Keratinocyte (primary cell): Measurements from ENCODE around the gene ATG2B. TPM values are rescaled to one million over a fixed set of nuclear protein-coding genes. Genes with fewer than 3 reads are reported as not detected.
A peak's percentile ranks its signal among the peaks of the same experiment; 100 is the strongest.

Source experiments
- DNase-seq: peaks from one replicate; pipeline ENCODE4 v3.0.0-alpha.2; 2011; ENCODE audit warnings: low read depth, missing footprints, low spot score
- FAIRE-seq: peaks from 2 replicates; lab custom pipeline; 2011; peaks lifted over from hg19 to GRCh38; lab: Jason Lieb, UNC
- H2AFZ ChIP-seq: 2 replicates; pipeline ENCODE4 v1.6.0; 2012; ENCODE audit warnings: low read length, control low read depth, inconsistent platforms; ENCODE audit not compliant: control insufficient read depth
- H3K27ac ChIP-seq: 2 replicates; pipeline ENCODE4 v1.5.1; 2011; ENCODE audit warnings: low read length; ENCODE audit not compliant: control insufficient read depth, insufficient read depth
- H3K27me3 ChIP-seq: 3 replicates; pipeline ENCODE4 v1.6.0; 2011; ENCODE audit warnings: low read length; ENCODE audit not compliant: control insufficient read depth, insufficient read depth; ENCODE audit errors: extremely low read depth
- H3K36me3 ChIP-seq, 2 experiments: 2 replicates in 1 of 2; 3 replicates in 1 of 2; pipeline ENCODE4 v1.5.1; 2011; ENCODE audit warnings: low read length in 2 of 2, mild to moderate bottlenecking in 1 of 2; ENCODE audit not compliant: control insufficient read depth in 2 of 2, insufficient read depth in 2 of 2; ENCODE audit errors: extremely low read depth in 1 of 2
- H3K4me1 ChIP-seq: 3 replicates; pipeline ENCODE4 v1.5.1; 2011; ENCODE audit warnings: low read length; ENCODE audit not compliant: control insufficient read depth, insufficient read depth; ENCODE audit errors: extremely low read depth
- H3K4me2 ChIP-seq: 3 replicates; pipeline ENCODE4 v1.6.0; 2011; ENCODE audit warnings: low read depth, low read length; ENCODE audit not compliant: control insufficient read depth, insufficient read depth; ENCODE audit errors: extremely low read depth
- H3K4me3 ChIP-seq, 3 experiments: fragments of 200-600 bp in 1 of 3; sonication (generic) in 1 of 3; 2 replicates in 2 of 3; 3 replicates in 1 of 3; pipeline ENCODE4 v1.5.1; 2011 to 2016; ENCODE audit warnings: low read length in 3 of 3, mild to moderate bottlenecking in 3 of 3, control low read depth in 2 of 3, inconsistent platforms in 1 of 3, low read depth in 1 of 3, mixed read lengths in 1 of 3, mixed run types in 1 of 3, moderate library complexity in 1 of 3; ENCODE audit not compliant: control insufficient read depth in 2 of 3, insufficient read depth in 2 of 3; ENCODE audit errors: extremely low read depth in 1 of 3
- H3K79me2 ChIP-seq: 2 replicates; pipeline ENCODE4 v1.6.0; 2012; ENCODE audit warnings: low read length; ENCODE audit not compliant: control insufficient read depth, insufficient read depth
- H3K9ac ChIP-seq: 3 replicates; pipeline ENCODE4 v1.6.0; 2011; ENCODE audit warnings: low read length; ENCODE audit not compliant: control insufficient read depth, insufficient read depth; ENCODE audit errors: extremely low read depth
- H3K9me1 ChIP-seq: 3 replicates; pipeline ENCODE4 v1.6.0; 2011; ENCODE audit warnings: low read length; ENCODE audit not compliant: control insufficient read depth, insufficient read depth; ENCODE audit errors: extremely low read depth
- H3K9me3 ChIP-seq: 2 replicates; pipeline ENCODE4 v1.5.1; 2012; ENCODE audit warnings: low read depth, low read length; ENCODE audit not compliant: control insufficient read depth
- H4K20me1 ChIP-seq: 3 replicates; pipeline ENCODE4 v1.6.0; 2011; ENCODE audit warnings: low read length; ENCODE audit not compliant: control insufficient read depth, insufficient read depth; ENCODE audit errors: extremely low read depth
- EZH2 ChIP-seq: IDR thresholded peaks from one replicate; pipeline ENCODE4 v1.6.1; 2012; ENCODE audit warnings: inconsistent platforms, mild to moderate bottlenecking, low read length, moderate library complexity
- dilution Hi-C: fragments of 300-500 bp; cut with MboI; formaldehyde crosslinking; loops from one replicate; pipeline ENCODE4 v1.7.0; 2020; ENCODE audit warnings: low sequenced_read_pairs; ENCODE audit not compliant: extremely low pct_ligation_motif_present
- polyA plus RNA-seq, 5 experiments: library from polyadenylated mRNA; depleted of rRNA in 3 of 5; stranded (reverse) in 3 of 5; stranded (forward) in 1 of 5; unstranded in 1 of 5; fragments of >200 nt; gene quantifications; 1 replicate in 1 of 5; 2 replicates in 3 of 5; 3 replicates in 1 of 5; pipeline versions ENCODE4 v1.2.1 to v1.2.3, GENCODE V29; 2011 to 2012; ENCODE audit warnings: missing spikeins in 2 of 5, low read depth in 1 of 5, low replicate concordance in 1 of 5
- TF ChIP-seq, protein P1 (sequence below), 3 experiments: IDR thresholded peaks in 1 of 3; conservative IDR thresholded peaks in 1 of 3; optimal IDR thresholded peaks in 1 of 3; 2 replicates in 2 of 3; 3 replicates in 1 of 3; pipeline versions ENCODE3 to v1.5.1; 2011; ENCODE audit warnings: low read length in 3 of 3, mild to moderate bottlenecking in 3 of 3, moderate library complexity in 2 of 3, control low read depth in 1 of 3, inconsistent platforms in 1 of 3; ENCODE audit not compliant: insufficient read depth in 2 of 3; ENCODE audit errors: extremely low read depth in 1 of 3

ATG2B gene
- polyA plus RNA-seq, 1 donor (not counting 4 experiments of a cell fraction or from before 2014, with no cell fraction given): 11.4 TPM

DNA sequence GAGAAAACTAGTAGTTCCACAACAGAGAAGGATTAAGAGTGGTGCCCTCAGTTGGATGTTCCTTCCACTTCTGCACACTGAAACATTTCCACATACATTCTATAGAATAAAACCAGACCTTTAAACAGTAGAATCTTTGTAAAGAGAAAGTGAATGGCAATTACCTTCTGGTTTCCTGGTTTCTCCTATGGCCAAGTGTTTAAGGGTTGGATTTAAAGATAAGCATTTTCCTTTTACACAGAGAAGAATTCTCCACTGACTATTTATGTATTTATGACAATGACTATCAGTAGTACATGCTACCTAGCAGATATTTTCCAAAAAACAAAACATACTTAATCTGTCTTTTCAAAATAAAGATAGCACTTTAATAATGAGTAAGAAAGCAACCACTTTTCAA, 3.2 kb downstream of the ATG2B start:
- Histone ChIP-seq H3K4me2 (no peak overlapping the region), H4K20me1 (no peaks in the 10 kb centered on the region), H3K79me2 (peaks cover 46% of the 10 kb centered on the region)

DNA sequence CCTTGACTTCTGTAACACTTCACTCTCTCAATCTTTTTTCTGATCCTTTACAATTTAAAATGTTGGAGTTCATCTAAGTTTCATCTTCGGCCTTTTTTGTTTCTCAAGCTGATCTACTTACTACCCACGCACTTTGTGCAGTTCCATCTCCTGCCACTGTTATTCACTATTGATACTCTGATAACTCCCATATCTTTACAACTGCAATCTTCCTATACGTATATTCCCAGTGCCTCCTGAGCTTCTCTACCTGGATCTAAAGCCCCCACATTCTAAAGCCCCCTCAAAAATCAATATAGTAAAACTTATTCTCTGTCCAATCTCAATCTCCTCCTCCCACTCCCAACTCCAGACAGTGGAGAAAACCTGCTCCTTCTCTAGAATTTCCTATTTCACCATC, 5.9 kb downstream of the ATG2B start:
- Histone ChIP-seq H3K4me1 (peaks cover 10% of the 10 kb centered on the region), H3K9me3 (no peaks in the 10 kb centered on the region), H2AFZ (no peak overlapping the region), H3K4me3 (no peak overlapping the region), H3K27me3 (no peaks in the 10 kb centered on the region), H4K20me1 (no peaks in the 10 kb centered on the region), H3K79me2 (peaks cover 30% of the 10 kb centered on the region), H3K9me1 (no peaks in the 10 kb centered on the region), H3K9ac (no peak overlapping the region), H3K4me2 (no peak overlapping the region), H3K36me3 (no peaks in the 10 kb centered on the region), H3K27ac (no peak overlapping the region)
- TF ChIP-seq, protein P1, sequence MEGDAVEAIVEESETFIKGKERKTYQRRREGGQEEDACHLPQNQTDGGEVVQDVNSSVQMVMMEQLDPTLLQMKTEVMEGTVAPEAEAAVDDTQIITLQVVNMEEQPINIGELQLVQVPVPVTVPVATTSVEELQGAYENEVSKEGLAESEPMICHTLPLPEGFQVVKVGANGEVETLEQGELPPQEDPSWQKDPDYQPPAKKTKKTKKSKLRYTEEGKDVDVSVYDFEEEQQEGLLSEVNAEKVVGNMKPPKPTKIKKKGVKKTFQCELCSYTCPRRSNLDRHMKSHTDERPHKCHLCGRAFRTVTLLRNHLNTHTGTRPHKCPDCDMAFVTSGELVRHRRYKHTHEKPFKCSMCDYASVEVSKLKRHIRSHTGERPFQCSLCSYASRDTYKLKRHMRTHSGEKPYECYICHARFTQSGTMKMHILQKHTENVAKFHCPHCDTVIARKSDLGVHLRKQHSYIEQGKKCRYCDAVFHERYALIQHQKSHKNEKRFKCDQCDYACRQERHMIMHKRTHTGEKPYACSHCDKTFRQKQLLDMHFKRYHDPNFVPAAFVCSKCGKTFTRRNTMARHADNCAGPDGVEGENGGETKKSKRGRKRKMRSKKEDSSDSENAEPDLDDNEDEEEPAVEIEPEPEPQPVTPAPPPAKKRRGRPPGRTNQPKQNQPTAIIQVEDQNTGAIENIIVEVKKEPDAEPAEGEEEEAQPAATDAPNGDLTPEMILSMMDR (optimal IDR thresholded peaks at IDR 0.05 in 1 of 3, IDR thresholded peaks at IDR 0.05 in 1 of 3, conservative IDR thresholded peaks at IDR 0.05 in 1 of 3; ENCODE audit: extremely low read depth in 1 of 3, insufficient read depth in 2 of 3, low read length in 3 of 3): peak in 1 of 3 experiments; percentile 3
- no peak for TF ChIP-seq EZH2
- dilution Hi-C loops: no loop called here
- FAIRE-seq (no peak), DNase-seq (no peak)

More for the DNA sequence above, 3.2 kb downstream of the ATG2B start:
- Histone ChIP-seq H3K27ac (no peak overlapping the region), H2AFZ (no peak overlapping the region), H3K36me3 (no peaks in the 10 kb centered on the region), H3K9me1 (no peaks in the 10 kb centered on the region), H3K4me1 (peaks cover 18% of the 10 kb centered on the region), H3K27me3 (no peaks in the 10 kb centered on the region), H3K9me3 (no peaks in the 10 kb centered on the region), H3K4me3 (no peak overlapping the region), H3K9ac (no peak overlapping the region)
- DNase-seq (no peak), FAIRE-seq (no peak)
- dilution Hi-C loops: no loop called here
- no peak for TF ChIP-seq EZH2
- TF ChIP-seq, protein P1 (optimal IDR thresholded peaks at IDR 0.05 in 1 of 3, IDR thresholded peaks at IDR 0.05 in 1 of 3, conservative IDR thresholded peaks at IDR 0.05 in 1 of 3; ENCODE audit: extremely low read depth in 1 of 3, insufficient read depth in 2 of 3, low read length in 3 of 3): no peak
